ENCODE data around the gene DDX52.
A peak's percentile ranks its signal among the peaks of the same experiment; 100 is the strongest.

DDX52 gene

DNA sequence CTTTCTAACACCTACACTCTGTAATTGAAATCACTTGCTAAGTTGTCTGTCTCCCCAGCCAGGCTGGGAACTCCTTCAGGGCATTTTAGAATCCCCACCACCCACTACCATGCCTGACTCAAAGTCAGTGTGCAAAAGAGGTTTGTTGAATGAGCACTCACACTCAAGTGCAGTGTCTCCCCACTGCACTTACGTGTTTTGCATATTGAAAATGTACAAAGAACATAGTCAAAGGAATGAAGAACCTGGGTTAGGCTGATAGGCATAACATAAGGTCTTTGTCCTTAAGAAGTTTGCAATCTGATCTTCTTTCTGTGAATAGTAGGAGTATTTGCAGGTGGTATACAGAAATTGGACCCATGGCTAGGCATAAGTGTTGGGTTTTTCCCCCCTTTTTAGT lies 33.8 kb upstream of the DDX52 start:
- H3K4me3 ChIP-seq (ENCODE audit: low read length) = no peak overlapping the region
- TF ChIP-seq, protein P1, sequence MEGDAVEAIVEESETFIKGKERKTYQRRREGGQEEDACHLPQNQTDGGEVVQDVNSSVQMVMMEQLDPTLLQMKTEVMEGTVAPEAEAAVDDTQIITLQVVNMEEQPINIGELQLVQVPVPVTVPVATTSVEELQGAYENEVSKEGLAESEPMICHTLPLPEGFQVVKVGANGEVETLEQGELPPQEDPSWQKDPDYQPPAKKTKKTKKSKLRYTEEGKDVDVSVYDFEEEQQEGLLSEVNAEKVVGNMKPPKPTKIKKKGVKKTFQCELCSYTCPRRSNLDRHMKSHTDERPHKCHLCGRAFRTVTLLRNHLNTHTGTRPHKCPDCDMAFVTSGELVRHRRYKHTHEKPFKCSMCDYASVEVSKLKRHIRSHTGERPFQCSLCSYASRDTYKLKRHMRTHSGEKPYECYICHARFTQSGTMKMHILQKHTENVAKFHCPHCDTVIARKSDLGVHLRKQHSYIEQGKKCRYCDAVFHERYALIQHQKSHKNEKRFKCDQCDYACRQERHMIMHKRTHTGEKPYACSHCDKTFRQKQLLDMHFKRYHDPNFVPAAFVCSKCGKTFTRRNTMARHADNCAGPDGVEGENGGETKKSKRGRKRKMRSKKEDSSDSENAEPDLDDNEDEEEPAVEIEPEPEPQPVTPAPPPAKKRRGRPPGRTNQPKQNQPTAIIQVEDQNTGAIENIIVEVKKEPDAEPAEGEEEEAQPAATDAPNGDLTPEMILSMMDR (IDR thresholded peaks at IDR 0.05; ENCODE audit: insufficient read depth, low read depth, low read length, missing control alignments) = no peak
- no peak for DNase-seq (ENCODE audit: low read depth)

- TF ChIP-seq, protein P1 (IDR thresholded peaks at IDR 0.05; ENCODE audit: insufficient read depth, low read depth, low read length, missing control alignments) = no peak
- H3K4me3 ChIP-seq (ENCODE audit: low read length) = no peak overlapping the region
- DNase-seq (ENCODE audit: low read depth) = no peak
Measured at GRCh38 chr17:37676115-37676925, 33.1 kb upstream of the DDX52 start.

GRCh38 chr17:37674511-37674910 lies 31.3 kb upstream of the DDX52 start:
- H3K4me3 ChIP-seq (ENCODE audit: low read length) = no peak overlapping the region
- DNase-seq (ENCODE audit: low read depth) = no peak
- TF ChIP-seq, protein P1 (IDR thresholded peaks at IDR 0.05; ENCODE audit: insufficient read depth, low read depth, low read length, missing control alignments) = no peak

DNA sequence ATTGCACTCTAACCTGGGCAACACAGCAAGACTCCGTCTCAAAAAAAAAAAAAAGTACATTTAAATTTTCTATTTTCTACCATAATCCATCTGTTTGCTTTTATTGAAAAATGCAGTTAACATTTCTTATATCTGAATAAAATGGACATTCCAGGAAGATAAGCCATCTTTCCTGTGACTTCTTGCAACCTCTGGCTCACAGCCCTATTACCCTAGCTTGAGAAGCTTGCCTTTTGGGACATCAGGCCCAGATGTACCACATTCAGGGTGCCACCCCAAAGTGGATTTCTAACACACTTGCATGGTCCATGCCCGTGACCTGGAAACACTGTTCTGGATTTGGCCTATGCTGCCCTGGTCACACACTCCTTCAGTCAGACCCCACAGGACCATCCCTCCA lies 30.1 kb upstream of the DDX52 start:
- H3K4me3 ChIP-seq (ENCODE audit: low read length) = no peak overlapping the region
- DNase-seq (ENCODE audit: low read depth) = no peak
- TF ChIP-seq, protein P1 (IDR thresholded peaks at IDR 0.05; ENCODE audit: insufficient read depth, low read depth, low read length, missing control alignments) = no peak

DNA sequence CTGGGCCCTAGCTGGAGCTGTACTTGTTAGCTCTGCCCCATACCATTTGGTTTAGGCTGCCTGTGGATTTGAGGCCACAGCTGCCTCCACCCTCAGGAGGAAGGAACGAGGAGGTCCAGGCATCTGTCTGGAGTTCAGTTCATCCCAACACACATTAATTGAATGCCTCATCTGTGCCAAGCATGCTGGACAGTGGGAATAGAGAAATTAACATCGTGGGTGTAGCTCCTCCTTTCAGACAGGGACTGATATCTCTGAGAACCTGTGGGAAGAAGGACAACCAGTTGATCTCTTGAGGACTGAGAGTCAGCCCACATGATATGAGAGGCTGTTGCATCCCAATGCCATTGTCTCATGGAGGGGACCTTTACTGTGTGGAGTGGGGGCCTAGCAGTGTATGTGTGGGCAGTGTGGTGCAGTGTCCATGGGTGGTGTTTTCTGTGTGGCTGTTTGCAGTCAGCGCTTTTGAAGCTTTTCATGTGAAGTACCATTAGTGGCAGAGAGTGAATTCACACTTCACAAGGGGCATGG lies 29.4 kb upstream of the DDX52 start:
- TF ChIP-seq, protein P1 (IDR thresholded peaks at IDR 0.05; ENCODE audit: insufficient read depth, low read depth, low read length, missing control alignments) = no peak
- H3K4me3 ChIP-seq (ENCODE audit: low read length) = no peak overlapping the region
- DNase-seq (ENCODE audit: low read depth) = no peak

DNA sequence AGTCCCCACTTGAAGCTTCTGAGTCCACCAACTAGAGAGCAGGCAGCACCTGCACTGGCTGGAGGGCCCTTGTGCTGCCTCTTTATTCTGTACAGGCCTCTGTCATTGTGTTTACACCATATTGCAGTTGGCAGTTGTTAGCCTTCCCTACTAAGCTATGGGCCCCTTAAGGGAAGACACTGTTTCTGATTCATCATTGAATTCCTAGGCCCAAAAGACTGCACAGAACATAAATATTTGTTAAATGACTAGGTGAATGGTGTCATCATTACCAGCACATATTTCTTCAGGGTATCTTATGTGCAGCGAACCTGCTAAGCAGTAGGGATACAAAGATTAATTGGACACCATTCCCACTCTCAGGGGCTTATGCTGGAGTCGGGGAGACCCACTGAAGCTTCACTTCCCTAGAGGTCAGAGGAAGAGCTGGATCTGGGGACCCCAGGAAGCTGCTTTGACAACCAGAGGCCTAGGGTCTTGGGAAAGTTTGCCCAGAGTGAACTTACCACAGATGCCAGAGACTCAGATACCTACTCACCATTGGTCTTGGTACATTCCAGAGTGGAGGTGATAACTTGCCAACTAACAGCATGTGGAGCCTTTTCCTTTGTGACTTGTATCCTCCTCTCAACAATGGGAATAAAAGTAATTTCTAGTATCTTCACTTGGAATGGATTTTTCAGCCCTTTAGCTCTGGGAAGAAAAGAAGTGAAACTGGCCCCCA lies 28.7 kb upstream of the DDX52 start:
- H3K4me3 ChIP-seq (ENCODE audit: low read length) = no peak overlapping the region
- TF ChIP-seq, protein P1 (IDR thresholded peaks at IDR 0.05; ENCODE audit: insufficient read depth, low read depth, low read length, missing control alignments) = no peak
- DNase-seq (ENCODE audit: low read depth) = peak; percentile 94
